GM12878 (cell line): Measurements from ENCODE around the gene AGAP1.

Experiments used
- CBFB ChIP-seq: IDR thresholded peaks from 2 replicates; pipeline ENCODE4 v1.6.1; 2016; ENCODE audit warnings: antibody characterized with exemption, low read depth
- CTCF ChIP-seq, 3 experiments: IDR thresholded peaks in 2 of 3; conservative IDR thresholded peaks in 1 of 3; 2 replicates each; pipeline ENCODE4 v1.5.1; 2011; ENCODE audit warnings: low read depth in 3 of 3, low read length in 3 of 3, mild to moderate bottlenecking in 3 of 3, control low read depth in 2 of 3, moderate library complexity in 2 of 3, inconsistent platforms in 1 of 3, mixed read lengths in 1 of 3; ENCODE audit not compliant: control insufficient read depth in 2 of 3, insufficient read depth in 1 of 3; ENCODE audit errors: extremely low read depth in 1 of 3
- FOXK2 ChIP-seq: fragments of 450-650 bp; IDR thresholded peaks from 2 replicates; pipeline ENCODE4 v1.6.1; 2017; ENCODE audit warnings: mild to moderate bottlenecking, moderate library complexity
- MAX ChIP-seq: IDR thresholded peaks from 2 replicates; pipeline ENCODE4 v1.6.1; 2012; ENCODE audit warnings: low read depth, low read length, improper control_type of control experiment
- NFIC ChIP-seq: IDR thresholded peaks from 2 replicates; pipeline ENCODE4 v1.6.1; 2012; ENCODE audit warnings: low read depth, mild to moderate bottlenecking, inconsistent platforms, low read length, moderate library complexity
- POLR2A ChIP-seq: IDR thresholded peaks from 2 replicates; pipeline ENCODE4 v1.6.1; 2011; ENCODE audit warnings: low read depth, mild to moderate bottlenecking, low read length
- RAD21 ChIP-seq: IDR thresholded peaks from 2 replicates; pipeline ENCODE4 v1.6.1; 2011; ENCODE audit warnings: mild to moderate bottlenecking, low read depth, low read length, moderate library complexity; ENCODE audit not compliant: insufficient read depth

- TF ChIP-seq CTCF (IDR thresholded peaks at IDR 0.05 in 2 of 3, conservative IDR thresholded peaks at IDR 0.05 in 1 of 3; ENCODE audit: control insufficient read depth in 2 of 3, extremely low read depth in 1 of 3, insufficient read depth in 1 of 3, low read depth in 3 of 3, low read length in 3 of 3) (no peak), NFIC (no peak), RAD21 (no peak), POLR2A (no peak), MAX (no peak), CBFB (no peak), FOXK2 (no peak)
Observed at GRCh38 chr2:235516257-235516656, 22.4 kb downstream of the AGAP1 start.
